DOHH2 (cell line): ENCODE data around the gene OLIG2.

ENCODE experiments used
- H3F3A ChIP-seq: fragments of 200-600 bp; sonication (generic), shearing (Covaris generic); 2 replicates; pipeline ENCODE4 v1.6.0; 2016; ENCODE audit warnings: antibody characterized with exemption, mild to moderate bottlenecking; ENCODE audit not compliant: control insufficient read depth, insufficient read depth
- H3K27ac ChIP-seq: fragments of 200-600 bp; sonication (generic); 2 replicates; pipeline ENCODE4 v1.5.1; 2014; ENCODE audit warnings: low read depth, mild to moderate bottlenecking, low read length, moderate library complexity
- H3K27me3 ChIP-seq: fragments of 200-600 bp; sonication (generic); 2 replicates; pipeline ENCODE4 v1.6.1; 2014; ENCODE audit warnings: mild to moderate bottlenecking, low read length, mixed read lengths; ENCODE audit not compliant: control insufficient read depth
- H3K36me3 ChIP-seq: fragments of 200-600 bp; sonication (generic); 2 replicates; pipeline ENCODE4 v1.6.1; 2014; ENCODE audit warnings: mild to moderate bottlenecking, low read length, moderate library complexity, mixed read lengths; ENCODE audit not compliant: control insufficient read depth
- H3K4me1 ChIP-seq: fragments of 200-600 bp; sonication (generic); 2 replicates; pipeline ENCODE4 v1.6.1; 2014; ENCODE audit warnings: mild to moderate bottlenecking, low read length, mixed read lengths; ENCODE audit not compliant: control insufficient read depth
- H3K4me2 ChIP-seq: fragments of 200-600 bp; sonication (generic); 2 replicates; pipeline ENCODE4 v1.6.0; 2014; ENCODE audit warnings: mild to moderate bottlenecking, low read length, moderate library complexity
- H3K4me3 ChIP-seq: fragments of 200-600 bp; sonication (generic); 2 replicates; pipeline ENCODE4 v1.5.1; 2014; ENCODE audit warnings: mild to moderate bottlenecking, low read length, mixed read lengths
- H3K79me2 ChIP-seq: fragments of 200-600 bp; sonication (generic); 2 replicates; pipeline ENCODE4 v1.6.1; 2014; ENCODE audit warnings: mild to moderate bottlenecking, low read length, mixed read lengths; ENCODE audit not compliant: control insufficient read depth
- H3K9me2 ChIP-seq: fragments of 200-600 bp; sonication (generic); replicated peaks from 2 replicates; pipeline ENCODE4 v1.6.1; 2014; ENCODE audit warnings: mild to moderate bottlenecking, low read length, mixed read lengths; ENCODE audit not compliant: control insufficient read depth
- H3K9me3 ChIP-seq: fragments of 200-600 bp; sonication (generic); 2 replicates; pipeline ENCODE4 v1.6.1; 2014; ENCODE audit warnings: antibody characterized with exemption, low read length, mixed read lengths; ENCODE audit not compliant: control insufficient read depth, insufficient read depth
- H4K20me1 ChIP-seq: fragments of 200-600 bp; sonication (generic); 2 replicates; pipeline ENCODE4 v1.6.0; 2014; ENCODE audit warnings: low read depth, mild to moderate bottlenecking, antibody characterized with exemption, low read length, moderate library complexity; ENCODE audit not compliant: control insufficient read depth, insufficient read depth
- EZH2phosphoT487 ChIP-seq: fragments of 200-600 bp; sonication (generic); IDR thresholded peaks from 2 replicates; pipeline ENCODE4 v1.6.1; 2017; ENCODE audit warnings: borderline replicate concordance, mild to moderate bottlenecking, antibody characterized with exemption, low read length, moderate library complexity, mixed read lengths
- TF ChIP-seq, protein P1 (sequence below): fragments of 200-600 bp; sonication (generic); IDR thresholded peaks from one replicate; pipeline ENCODE4 v1.5.1; 2014; ENCODE audit warnings: antibody characterized with exemption, mild to moderate bottlenecking, low read depth, low read length; ENCODE audit not compliant: poor library complexity, severe bottlenecking

OLIG2 gene

DNA sequence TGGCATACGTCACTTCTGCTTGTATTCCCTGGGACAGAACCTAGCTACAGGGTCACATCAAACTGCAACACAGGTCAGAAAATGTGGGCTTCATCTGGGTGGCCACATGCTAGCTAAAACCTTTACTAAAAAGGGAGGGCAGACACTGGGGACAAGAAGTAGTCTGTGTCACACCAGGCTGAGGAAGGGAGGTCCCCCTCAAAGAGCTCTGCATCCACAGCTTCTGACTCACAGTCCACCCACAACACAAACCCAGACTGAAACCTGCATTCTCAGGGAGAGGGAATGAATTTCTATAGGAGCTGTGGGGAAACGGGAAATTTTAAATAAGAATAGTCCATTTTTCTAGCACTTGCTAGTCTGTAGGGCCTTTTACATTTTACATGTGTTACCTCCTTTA, 16.2 kb downstream of the OLIG2 start:
- Histone ChIP-seq H4K20me1 (no peaks in the 10 kb centered on the region), H3K4me2 (no peak overlapping the region), H3F3A (no peaks in the 10 kb centered on the region), H3K4me1 (no peaks in the 10 kb centered on the region), H3K36me3 (no peaks in the 10 kb centered on the region), H3K9me2 (no peaks in the 10 kb centered on the region), H3K27me3 (0 out of 2 replicates have a peak, but pooled peaks cover 2% of the 10 kb centered on the region), H3K27ac (no peak overlapping the region), H3K79me2 (no peaks in the 10 kb centered on the region), H3K9me3 (no peaks in the 10 kb centered on the region), H3K4me3 (no peak overlapping the region)
- no peak for TF ChIP-seq EZH2phosphoT487
- TF ChIP-seq, protein P1, sequence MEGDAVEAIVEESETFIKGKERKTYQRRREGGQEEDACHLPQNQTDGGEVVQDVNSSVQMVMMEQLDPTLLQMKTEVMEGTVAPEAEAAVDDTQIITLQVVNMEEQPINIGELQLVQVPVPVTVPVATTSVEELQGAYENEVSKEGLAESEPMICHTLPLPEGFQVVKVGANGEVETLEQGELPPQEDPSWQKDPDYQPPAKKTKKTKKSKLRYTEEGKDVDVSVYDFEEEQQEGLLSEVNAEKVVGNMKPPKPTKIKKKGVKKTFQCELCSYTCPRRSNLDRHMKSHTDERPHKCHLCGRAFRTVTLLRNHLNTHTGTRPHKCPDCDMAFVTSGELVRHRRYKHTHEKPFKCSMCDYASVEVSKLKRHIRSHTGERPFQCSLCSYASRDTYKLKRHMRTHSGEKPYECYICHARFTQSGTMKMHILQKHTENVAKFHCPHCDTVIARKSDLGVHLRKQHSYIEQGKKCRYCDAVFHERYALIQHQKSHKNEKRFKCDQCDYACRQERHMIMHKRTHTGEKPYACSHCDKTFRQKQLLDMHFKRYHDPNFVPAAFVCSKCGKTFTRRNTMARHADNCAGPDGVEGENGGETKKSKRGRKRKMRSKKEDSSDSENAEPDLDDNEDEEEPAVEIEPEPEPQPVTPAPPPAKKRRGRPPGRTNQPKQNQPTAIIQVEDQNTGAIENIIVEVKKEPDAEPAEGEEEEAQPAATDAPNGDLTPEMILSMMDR = no peak

DNA sequence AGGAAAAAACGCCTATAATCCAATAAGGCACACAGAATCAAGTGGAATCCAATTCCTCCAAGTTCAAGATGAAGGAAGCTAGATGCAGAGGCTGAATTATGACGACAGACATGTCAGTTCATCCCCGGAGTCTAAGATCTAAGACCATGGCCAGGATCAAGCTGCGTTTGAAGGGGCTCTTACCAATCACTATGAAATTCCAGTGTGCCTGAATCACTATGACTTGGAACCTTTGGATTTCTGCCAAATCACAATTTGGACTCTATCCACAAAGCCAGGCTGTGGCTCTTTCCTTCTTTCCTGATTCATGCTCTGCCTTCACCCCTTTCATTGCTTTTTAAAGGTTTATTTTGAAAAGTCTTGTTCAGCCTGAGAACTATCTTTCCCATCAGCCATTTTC, 17.1 kb downstream of the OLIG2 start:
- no peaks in the 10 kb centered on the region for H4K20me1 ChIP-seq
- no peak overlapping the region for H3K4me3 ChIP-seq
- H3F3A ChIP-seq = no peaks in the 10 kb centered on the region
- H3K27me3 ChIP-seq = 0 out of 2 replicates have a peak, but pooled peaks cover 2% of the 10 kb centered on the region
- H3K9me3 ChIP-seq = no peaks in the 10 kb centered on the region
- no peaks in the 10 kb centered on the region for H3K79me2 ChIP-seq
- no peak overlapping the region for H3K4me2 ChIP-seq
- no peaks in the 10 kb centered on the region for H3K9me2 ChIP-seq
- H3K4me1 ChIP-seq = no peaks in the 10 kb centered on the region
- no peaks in the 10 kb centered on the region for H3K36me3 ChIP-seq
- H3K27ac ChIP-seq = no peak overlapping the region
- TF ChIP-seq, protein P1 = no peak
- no peak for TF ChIP-seq EZH2phosphoT487

DNA sequence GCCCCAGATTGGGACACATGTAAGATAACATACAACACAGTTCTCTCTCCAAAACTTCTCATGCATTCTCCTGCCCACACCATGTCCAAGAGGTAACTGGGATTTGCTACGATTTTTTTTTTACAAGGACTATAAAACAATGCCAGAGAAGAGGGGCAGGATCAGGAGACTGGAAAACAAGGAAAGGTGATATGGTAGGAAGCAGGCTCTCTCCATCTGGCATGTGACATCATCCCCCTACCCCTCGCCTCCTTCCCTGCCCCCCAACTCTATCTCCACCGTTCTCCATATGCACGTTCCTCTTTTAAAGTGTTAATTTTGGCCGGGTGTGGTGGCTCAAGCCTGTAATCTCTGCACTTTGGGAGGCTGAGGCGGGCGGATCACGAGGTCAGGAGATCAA, 20.7 kb downstream of the OLIG2 start:
- Histone ChIP-seq H3K9me2 (no peaks in the 10 kb centered on the region), H3K27ac (no peak overlapping the region), H4K20me1 (no peaks in the 10 kb centered on the region), H3K4me3 (no peak overlapping the region), H3K9me3 (no peaks in the 10 kb centered on the region), H3K27me3 (no peaks in the 10 kb centered on the region), H3K36me3 (no peaks in the 10 kb centered on the region), H3K79me2 (no peaks in the 10 kb centered on the region), H3F3A (no peaks in the 10 kb centered on the region), H3K4me1 (no peaks in the 10 kb centered on the region), H3K4me2 (no peak overlapping the region)
- TF ChIP-seq EZH2phosphoT487 = no peak
- TF ChIP-seq, protein P1 = no peak

DNA sequence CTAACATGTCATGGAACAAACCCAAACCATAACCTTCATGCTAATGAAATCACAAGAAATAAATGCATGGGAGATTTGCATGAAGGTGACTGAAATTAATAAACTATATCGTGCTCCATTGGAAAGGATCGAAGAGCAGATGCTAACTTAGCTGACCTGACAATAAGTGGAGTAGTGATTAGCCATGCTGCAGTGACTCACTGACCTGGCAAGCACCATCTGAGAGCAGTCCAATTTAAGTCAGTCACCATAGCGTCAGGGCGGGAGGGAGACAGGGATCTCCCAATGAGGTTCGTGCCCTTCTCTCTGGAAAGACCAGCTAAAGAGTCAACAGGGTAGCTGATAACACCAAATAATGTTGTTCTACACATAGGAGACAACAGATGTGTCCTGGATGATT, 21.5 kb downstream of the OLIG2 start:
- Histone ChIP-seq H3K9me3 (no peaks in the 10 kb centered on the region), H3K4me3 (no peak overlapping the region), H3K4me1 (no peaks in the 10 kb centered on the region), H4K20me1 (no peaks in the 10 kb centered on the region), H3K27me3 (no peaks in the 10 kb centered on the region), H3K27ac (no peak overlapping the region), H3K4me2 (no peak overlapping the region), H3K79me2 (no peaks in the 10 kb centered on the region), H3K9me2 (no peaks in the 10 kb centered on the region), H3K36me3 (no peaks in the 10 kb centered on the region), H3F3A (no peaks in the 10 kb centered on the region)
- no peak for TF ChIP-seq EZH2phosphoT487
- TF ChIP-seq, protein P1 = no peak
